IMR-90 (cell line): Measurements from ENCODE around the gene C1QTNF3. TPM values are rescaled to one million over a fixed set of nuclear protein-coding genes. Genes with fewer than 3 reads are reported as not detected.

Experiments
- ATAC-seq: fragments of 200-7000 bp; cut with Tn5 transposase; 2 replicates; pipeline ENCODE4 v1.9.1; 2020; ENCODE audit warnings: low read depth, mild to moderate bottlenecking, moderate library complexity
- BruUV-seq: library from RNA; stranded (reverse); fragments of 400-500 nt; replicated peaks from 2 replicates; lab custom pipeline; 2021; lab: Mats Ljungman, UMichigan
- CTCF ChIA-PET: fragments of 300-600 bp; formaldehyde crosslinking; extraction: SDS; loops from one replicate; lab custom pipeline; 2021; ENCODE audit warnings: antibody characterized with exemption; lab: Yijun Ruan, JAX
- POLR2A ChIA-PET: fragments of 300-600 bp; sonication (Branson Sonifier 250); formaldehyde crosslinking; loops from one replicate; lab custom pipeline; 2022; ENCODE audit warnings: antibody characterized with exemption; ENCODE audit not compliant: unreplicated experiment; lab: Charles Lee
- DNase-seq: peaks from one replicate; pipeline ENCODE4 v3.0.0; 2013
- H2AFZ ChIP-seq: replicated peaks from 2 replicates; pipeline ENCODE3; 2013; ENCODE audit warnings: low read length, mild to moderate bottlenecking; ENCODE audit not compliant: poor library complexity
- H2AK5ac ChIP-seq: 2 replicates; pipeline ENCODE4 v1.6.1; 2013; ENCODE audit warnings: low read depth, low read length, inconsistent platforms
- H2AK9ac ChIP-seq: replicated peaks from 2 replicates; pipeline ENCODE3; 2013; ENCODE audit warnings: mild to moderate bottlenecking, low read depth, low read length, moderate library complexity; ENCODE audit not compliant: poor library complexity
- H2BK120ac ChIP-seq: 2 replicates; pipeline ENCODE4 v1.6.1; 2013; ENCODE audit warnings: low read depth, low read length, inconsistent platforms
- H2BK15ac ChIP-seq: 3 replicates; pipeline ENCODE4 v1.6.1; 2013; ENCODE audit warnings: low read depth, low read length, inconsistent platforms
- H2BK20ac ChIP-seq: 2 replicates; pipeline ENCODE4 v1.6.1; 2013; ENCODE audit warnings: low read depth, mild to moderate bottlenecking, inconsistent platforms, low read length, moderate library complexity
- H2BK5ac ChIP-seq: 2 replicates; pipeline ENCODE4 v1.6.1; 2013; ENCODE audit warnings: mild to moderate bottlenecking, low read depth, low read length, inconsistent platforms; ENCODE audit not compliant: poor library complexity, severe bottlenecking
- H3K14ac ChIP-seq: replicated peaks from 2 replicates; pipeline ENCODE4 v1.6.1; 2013; ENCODE audit warnings: low read depth, low read length, inconsistent platforms
- H3K18ac ChIP-seq: 2 replicates; pipeline ENCODE4 v1.6.1; 2013; ENCODE audit warnings: low read depth, low read length, control low read depth
- H3K23ac ChIP-seq: 2 replicates; pipeline ENCODE4 v1.6.1; 2013; ENCODE audit warnings: low read depth, low read length, inconsistent platforms
- H3K27ac ChIP-seq: 2 replicates; pipeline ENCODE4 v1.5.1; 2013; ENCODE audit warnings: mild to moderate bottlenecking, control low read depth, low read length; ENCODE audit not compliant: insufficient read depth
- H3K27me3 ChIP-seq: 2 replicates; pipeline ENCODE4 v1.6.1; 2013; ENCODE audit warnings: low read length; ENCODE audit not compliant: control insufficient read depth, insufficient read depth
- H3K36me3 ChIP-seq: 2 replicates; pipeline ENCODE4 v1.6.1; 2013; ENCODE audit warnings: low read length, mixed read lengths; ENCODE audit not compliant: control insufficient read depth, insufficient read depth
- H3K4ac ChIP-seq: 2 replicates; pipeline ENCODE4 v1.6.1; 2013; ENCODE audit warnings: low read depth, low read length, inconsistent platforms
- H3K4me1 ChIP-seq: 2 replicates; pipeline ENCODE4 v1.6.1; 2013; ENCODE audit warnings: low read length, mixed read lengths; ENCODE audit not compliant: control insufficient read depth, insufficient read depth
- H3K4me2 ChIP-seq: 2 replicates; pipeline ENCODE4 v1.6.1; 2013; ENCODE audit warnings: low read depth, mild to moderate bottlenecking, control low read depth, low read length, moderate library complexity
- H3K4me3 ChIP-seq: 2 replicates; pipeline ENCODE4 v1.5.1; 2013; ENCODE audit warnings: low read depth, mild to moderate bottlenecking, control low read depth, low read length, moderate library complexity; ENCODE audit not compliant: insufficient read depth
- H3K56ac ChIP-seq: 2 replicates; pipeline ENCODE4 v1.6.1; 2013; ENCODE audit warnings: low read length, inconsistent platforms; ENCODE audit not compliant: insufficient read depth; ENCODE audit errors: extremely low read depth
- H3K79me1 ChIP-seq, 2 experiments: 2 replicates each; pipeline ENCODE4 v1.6.1; 2013; ENCODE audit warnings: low read length in 2 of 2, inconsistent platforms in 1 of 2, low read depth in 1 of 2
- H3K9ac ChIP-seq: 2 replicates; pipeline ENCODE4 v1.6.1; 2013; ENCODE audit warnings: low read depth, low read length, control low read depth
- H3K9me1 ChIP-seq: 2 replicates; pipeline ENCODE4 v1.6.1; 2013; ENCODE audit warnings: low read length, inconsistent platforms; ENCODE audit not compliant: insufficient read depth
- H3K9me3 ChIP-seq: 2 replicates; pipeline ENCODE4 v1.6.1; 2013; ENCODE audit warnings: low read length; ENCODE audit not compliant: control insufficient read depth, insufficient read depth
- H4K20me1 ChIP-seq: 2 replicates; pipeline ENCODE4 v1.6.1; 2013; ENCODE audit warnings: low read length, inconsistent platforms; ENCODE audit not compliant: insufficient read depth
- H4K5ac ChIP-seq: 2 replicates; pipeline ENCODE4 v1.6.1; 2013; ENCODE audit warnings: mild to moderate bottlenecking, low read depth, low read length, control low read depth
- H4K8ac ChIP-seq, 2 experiments: 2 replicates each; pipeline ENCODE4 v1.6.1; 2013; ENCODE audit warnings: low read depth in 2 of 2, low read length in 2 of 2, control low read depth in 1 of 2, inconsistent platforms in 1 of 2
- H4K91ac ChIP-seq: 2 replicates; pipeline ENCODE4 v1.6.1; 2013; ENCODE audit warnings: low read depth, low read length, inconsistent platforms; ENCODE audit not compliant: insufficient read depth
- BHLHE40 ChIP-seq: fragments of 150-350 bp; IDR thresholded peaks from 2 replicates; pipeline ENCODE4 v1.6.1; 2016; ENCODE audit warnings: mild to moderate bottlenecking, low read depth, low read length
- CEBPB ChIP-seq: IDR thresholded peaks from 2 replicates; pipeline ENCODE4 v1.6.1; 2012; ENCODE audit warnings: low read depth, low read length, improper control_type of control experiment
- CHD1 ChIP-seq: IDR thresholded peaks from 2 replicates; pipeline ENCODE4 v1.6.1; 2012; ENCODE audit warnings: low read depth, low read length, improper control_type of control experiment
- FOS ChIP-seq: fragments of 150-350 bp; IDR thresholded peaks from 2 replicates; pipeline ENCODE4 v1.6.1; 2016; ENCODE audit warnings: low read depth, low read length
- MAFK ChIP-seq: IDR thresholded peaks from 2 replicates; pipeline ENCODE4 v1.6.1; 2012; ENCODE audit warnings: low read depth, low read length, improper control_type of control experiment
- MAZ ChIP-seq: IDR thresholded peaks from 2 replicates; pipeline ENCODE4 v1.6.1; 2012; ENCODE audit warnings: low read depth, mild to moderate bottlenecking, low read length, improper control_type of control experiment, moderate library complexity, borderline replicate concordance
- MXI1 ChIP-seq: IDR thresholded peaks from 2 replicates; pipeline ENCODE4 v1.6.1; 2012; ENCODE audit warnings: low read depth, mild to moderate bottlenecking, low read length, moderate library complexity, borderline replicate concordance
- NFE2L2 ChIP-seq: fragments of 150-350 bp; IDR thresholded peaks from 2 replicates; pipeline ENCODE4 v1.6.1; 2016; ENCODE audit warnings: low read depth, mild to moderate bottlenecking, low read length
- POLR2A ChIP-seq: IDR thresholded peaks from 2 replicates; pipeline ENCODE4 v1.6.1; 2012; ENCODE audit warnings: mild to moderate bottlenecking, low read depth, low read length
- RAD21 ChIP-seq: IDR thresholded peaks from 2 replicates; pipeline ENCODE4 v1.6.1; 2012; ENCODE audit warnings: low read length, improper control_type of control experiment
- RCOR1 ChIP-seq: IDR thresholded peaks from 2 replicates; pipeline ENCODE4 v1.6.1; 2012; ENCODE audit warnings: mild to moderate bottlenecking, low read length, improper control_type of control experiment; ENCODE audit not compliant: insufficient replicate concordance
- RFX5 ChIP-seq: IDR thresholded peaks from 2 replicates; pipeline ENCODE4 v1.8.0; 2012; ENCODE audit warnings: low read depth, mild to moderate bottlenecking, low read length, moderate library complexity
- SMC3 ChIP-seq: fragments of 150-350 bp; IDR thresholded peaks from 2 replicates; pipeline ENCODE4 v1.6.1; 2016; ENCODE audit warnings: low read depth, mild to moderate bottlenecking, antibody characterized with exemption, low read length, moderate library complexity
- dilution Hi-C: fragments of 300-500 bp; cut with HindIII; formaldehyde crosslinking; loops from one replicate; pipeline ENCODE4 v1.14.3; 2018; ENCODE audit warnings: low sequenced_read_pairs; ENCODE audit not compliant: unreplicated experiment
- in situ Hi-C: fragments of 300-500 bp; cut with MboI; formaldehyde crosslinking; loops from 3 replicates; pipeline ENCODE4 v1.14.3; 2019; ENCODE audit warnings: low sequenced_read_pairs, inconsistent platforms, mixed read lengths
- intact Hi-C: fragments of 100-400 bp; cut with micrococcal nuclease; formaldehyde crosslinking; loops from 2 replicates; pipeline ENCODE4 v1.10.0; 2022
- polyA plus RNA-seq, 3 experiments: library from polyadenylated mRNA; depleted of rRNA; stranded (reverse); fragments of >200 nt; gene quantifications; 2 replicates each; pipeline ENCODE4 v1.2.3, GENCODE V29; 2012; ENCODE audit warnings: low replicate concordance in 1 of 3
- total RNA-seq: library from RNA; depleted of rRNA; stranded (reverse); fragments of >200 nt; gene quantifications from 2 replicates; pipeline ENCODE4 v1.2.3, GENCODE V29; 2012
- TF ChIP-seq, protein P1 (sequence below): fragments of 150-350 bp; IDR thresholded peaks from 2 replicates; pipeline ENCODE4 v1.6.1; 2017; ENCODE audit warnings: mild to moderate bottlenecking, antibody characterized with exemption, low read length, low read depth
- TF ChIP-seq, protein P2 (sequence below): conservative IDR thresholded peaks from 2 replicates; pipeline ENCODE4 v1.5.1; 2012; ENCODE audit warnings: mild to moderate bottlenecking, low read depth, low read length, improper control_type of control experiment
- TF ChIP-seq, protein P3 (sequence below): fragments of 150-350 bp; IDR thresholded peaks from 2 replicates; pipeline ENCODE4 v1.6.1; 2016; ENCODE audit warnings: low read depth, mild to moderate bottlenecking, low read length, moderate library complexity, borderline replicate concordance

The C1QTNF3 gene
- total and polyA plus RNA-seq, 2 of the 4 experiments (the other 2 are of a cell fraction): 1.0 to 1.4 TPM

DNA sequence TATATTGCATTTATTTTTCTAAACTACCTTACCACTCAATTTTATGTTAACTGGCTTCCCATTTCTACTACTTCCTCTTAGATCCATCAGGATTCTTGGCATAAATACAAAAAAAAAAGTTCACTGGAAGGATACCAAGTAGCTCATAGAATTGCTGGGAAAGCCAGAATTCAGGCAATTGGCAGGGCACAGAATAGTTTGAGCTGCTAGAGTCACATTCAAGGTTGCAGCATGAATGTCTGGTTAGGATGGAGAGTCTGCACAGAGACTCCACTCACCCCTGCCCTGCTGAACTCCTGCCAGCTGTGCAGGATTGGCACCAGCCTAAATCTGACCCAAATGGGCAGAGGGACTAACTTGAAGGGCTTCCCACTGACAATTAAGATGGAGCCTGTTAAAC is 30.2 kb downstream of the C1QTNF3 start:
- Histone ChIP-seq H4K20me1 (no peaks in the 10 kb centered on the region), H3K4ac (no peak overlapping the region), H3K23ac (no peak overlapping the region), H3K9ac (no peak overlapping the region), H3K14ac (no peak overlapping the region), H3K18ac (no peak overlapping the region), H3K4me1 (no peaks in the 10 kb centered on the region), H4K5ac (no peak overlapping the region), H2BK15ac (no peak overlapping the region), H3K4me2 (no peak overlapping the region), H4K91ac (no peak overlapping the region), H3K9me3 (no peaks in the 10 kb centered on the region), H3K56ac (no peak overlapping the region), H3K9me1 (no peaks in the 10 kb centered on the region), H2AFZ (no peak overlapping the region), H2BK120ac (no peak overlapping the region), H3K4me3 (no peak overlapping the region), H2BK5ac (no peak overlapping the region), H2AK5ac (no peak overlapping the region), H2BK20ac (no peak overlapping the region), H4K8ac (no peak overlapping the region), H3K79me1 (no peaks in the 10 kb centered on the region), H2AK9ac (no peak overlapping the region), H3K36me3 (no peaks in the 10 kb centered on the region), H3K27me3 (no peaks in the 10 kb centered on the region), H3K27ac (no peak overlapping the region)
- intact Hi-C loops (no loop called here), dilution Hi-C loops (no loop called here), in situ Hi-C loops (no loop called here)
- BruUV-seq: no TSS peak
- ChIA-PET POLR2A (no interaction called here), CTCF (no interaction called here)
- TF ChIP-seq SMC3 (no peak), RFX5 (no peak), RCOR1 (no peak), CEBPB (no peak), MXI1 (no peak), POLR2A (no peak), CHD1 (no peak), NFE2L2 (no peak), RAD21 (no peak), MAFK (no peak), FOS (no peak), MAZ (no peak), BHLHE40 (no peak)
- TF ChIP-seq, protein P1, sequence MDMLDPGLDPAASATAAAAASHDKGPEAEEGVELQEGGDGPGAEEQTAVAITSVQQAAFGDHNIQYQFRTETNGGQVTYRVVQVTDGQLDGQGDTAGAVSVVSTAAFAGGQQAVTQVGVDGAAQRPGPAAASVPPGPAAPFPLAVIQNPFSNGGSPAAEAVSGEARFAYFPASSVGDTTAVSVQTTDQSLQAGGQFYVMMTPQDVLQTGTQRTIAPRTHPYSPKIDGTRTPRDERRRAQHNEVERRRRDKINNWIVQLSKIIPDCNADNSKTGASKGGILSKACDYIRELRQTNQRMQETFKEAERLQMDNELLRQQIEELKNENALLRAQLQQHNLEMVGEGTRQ: no peak
- TF ChIP-seq, protein P2, sequence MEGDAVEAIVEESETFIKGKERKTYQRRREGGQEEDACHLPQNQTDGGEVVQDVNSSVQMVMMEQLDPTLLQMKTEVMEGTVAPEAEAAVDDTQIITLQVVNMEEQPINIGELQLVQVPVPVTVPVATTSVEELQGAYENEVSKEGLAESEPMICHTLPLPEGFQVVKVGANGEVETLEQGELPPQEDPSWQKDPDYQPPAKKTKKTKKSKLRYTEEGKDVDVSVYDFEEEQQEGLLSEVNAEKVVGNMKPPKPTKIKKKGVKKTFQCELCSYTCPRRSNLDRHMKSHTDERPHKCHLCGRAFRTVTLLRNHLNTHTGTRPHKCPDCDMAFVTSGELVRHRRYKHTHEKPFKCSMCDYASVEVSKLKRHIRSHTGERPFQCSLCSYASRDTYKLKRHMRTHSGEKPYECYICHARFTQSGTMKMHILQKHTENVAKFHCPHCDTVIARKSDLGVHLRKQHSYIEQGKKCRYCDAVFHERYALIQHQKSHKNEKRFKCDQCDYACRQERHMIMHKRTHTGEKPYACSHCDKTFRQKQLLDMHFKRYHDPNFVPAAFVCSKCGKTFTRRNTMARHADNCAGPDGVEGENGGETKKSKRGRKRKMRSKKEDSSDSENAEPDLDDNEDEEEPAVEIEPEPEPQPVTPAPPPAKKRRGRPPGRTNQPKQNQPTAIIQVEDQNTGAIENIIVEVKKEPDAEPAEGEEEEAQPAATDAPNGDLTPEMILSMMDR: no peak
- TF ChIP-seq, protein P3, sequence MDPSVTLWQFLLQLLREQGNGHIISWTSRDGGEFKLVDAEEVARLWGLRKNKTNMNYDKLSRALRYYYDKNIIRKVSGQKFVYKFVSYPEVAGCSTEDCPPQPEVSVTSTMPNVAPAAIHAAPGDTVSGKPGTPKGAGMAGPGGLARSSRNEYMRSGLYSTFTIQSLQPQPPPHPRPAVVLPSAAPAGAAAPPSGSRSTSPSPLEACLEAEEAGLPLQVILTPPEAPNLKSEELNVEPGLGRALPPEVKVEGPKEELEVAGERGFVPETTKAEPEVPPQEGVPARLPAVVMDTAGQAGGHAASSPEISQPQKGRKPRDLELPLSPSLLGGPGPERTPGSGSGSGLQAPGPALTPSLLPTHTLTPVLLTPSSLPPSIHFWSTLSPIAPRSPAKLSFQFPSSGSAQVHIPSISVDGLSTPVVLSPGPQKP: no peak
- DNase-seq (peak; percentile 34), ATAC-seq (no peak)
